Measurements from ENCODE around the gene ATAD3B. TPM values are rescaled to one million over a fixed set of nuclear protein-coding genes. Genes with fewer than 3 reads are reported as not detected.
"Not testable (repeated sequence)": the region's sequence is repeated elsewhere in the genome, so short reads cannot be mapped to it uniquely, and the experiment has no call there.

Gene ATAD3B
- total RNA-seq, 1 donor from 2014 or later, result 16.0 TPM

DNA sequence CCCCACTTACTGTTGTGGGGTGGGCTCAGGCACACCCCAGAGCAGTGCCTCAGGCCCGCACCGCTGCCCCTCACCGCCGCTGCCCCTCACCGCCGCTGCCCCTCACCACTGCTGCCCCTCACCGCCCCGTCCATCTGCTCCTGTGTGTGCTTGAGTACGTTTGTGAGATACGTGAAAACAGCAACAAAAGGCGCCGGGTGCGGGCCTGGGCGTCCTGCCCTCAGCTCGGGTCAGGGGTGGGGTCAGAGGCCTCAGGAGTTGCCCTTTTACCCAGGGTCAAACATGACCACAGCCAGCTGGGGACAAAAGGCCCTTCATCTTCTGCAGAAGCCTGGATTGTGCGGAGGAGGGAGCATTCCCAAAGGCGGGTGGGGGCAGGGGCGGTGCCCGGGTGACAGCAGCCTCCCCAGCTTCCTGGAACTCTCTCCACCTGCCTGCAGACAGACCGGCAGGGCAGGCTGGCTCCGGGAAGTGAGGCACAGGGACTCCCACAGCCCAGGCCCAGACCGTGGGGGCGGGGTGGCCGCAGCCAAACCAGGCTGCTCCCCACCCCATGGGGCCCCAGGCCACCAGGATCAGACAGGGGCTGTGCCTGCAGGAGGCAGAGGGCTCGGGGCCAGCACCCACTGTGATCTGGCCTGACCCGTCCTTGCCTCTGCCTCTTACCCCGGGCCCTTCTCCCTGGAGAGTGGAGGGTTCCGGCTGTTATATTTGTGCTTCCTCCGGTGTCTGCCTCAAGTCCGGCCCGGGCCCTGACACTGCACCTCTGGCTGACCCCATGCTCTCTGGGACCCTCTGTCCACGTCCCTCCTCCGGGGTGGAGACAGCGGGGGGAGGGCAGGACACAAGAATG, 38.4 kb upstream of the ATAD3B start:
- DNase-seq (ENCODE audit: low spot score), result peak; percentile 96

DNA sequence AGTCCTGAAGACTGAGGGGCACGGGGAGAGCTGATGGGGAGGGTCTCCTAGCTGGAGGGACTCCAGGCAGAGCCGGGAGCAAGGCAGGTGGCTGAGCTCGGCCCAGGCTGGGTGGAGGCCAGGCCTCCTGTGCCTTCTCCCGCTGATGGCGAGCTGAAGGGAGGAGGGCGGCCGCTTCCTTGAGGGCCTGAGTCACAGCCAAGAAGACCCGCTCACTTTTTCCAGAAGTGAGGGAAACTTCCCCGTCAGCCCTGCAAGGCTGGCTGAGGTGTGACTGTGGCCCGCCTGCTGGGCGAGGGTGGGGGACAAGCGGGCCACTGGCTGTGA, 37.8 kb upstream of the ATAD3B start:
- ATAC-seq (no peak), DNase-seq (ENCODE audit: low spot score) (no peak)

More for the DNA sequence above, 38.4 kb upstream of the ATAD3B start:
- peak; percentile 62 for ATAC-seq

DNA sequence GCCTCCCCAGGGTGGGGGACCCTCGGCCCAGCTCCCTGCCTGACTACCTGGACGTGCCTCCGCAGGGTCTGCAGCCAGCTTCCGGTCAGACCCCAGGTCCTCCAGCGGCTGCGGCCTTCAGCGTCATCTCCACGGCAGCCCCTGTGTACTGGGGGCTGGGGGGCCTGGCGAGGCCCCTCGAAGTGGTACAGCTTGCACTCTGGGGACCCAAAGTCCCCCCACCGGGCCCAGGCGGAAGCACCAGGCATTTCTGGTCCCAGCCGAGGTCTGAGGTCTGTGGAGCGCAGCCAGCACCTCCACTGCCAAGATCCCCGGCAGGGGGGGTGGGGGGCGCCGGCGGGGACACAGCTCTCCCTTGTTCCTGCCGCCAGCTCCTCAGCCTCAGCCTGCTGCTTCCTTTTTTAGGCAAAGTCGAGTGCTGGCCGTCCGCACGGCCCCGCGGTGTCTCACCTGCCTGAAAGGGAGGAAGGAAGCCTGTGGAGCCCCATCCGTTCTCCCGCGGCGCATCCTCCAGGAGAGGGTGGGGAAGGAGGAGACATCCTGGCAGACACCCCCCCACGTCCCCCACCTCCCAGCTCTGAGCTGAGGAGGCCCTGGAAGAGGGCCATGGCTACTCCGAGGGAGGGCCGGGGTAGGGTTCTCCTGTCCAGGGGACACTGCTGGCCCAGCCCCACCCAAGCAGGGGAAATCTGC, 37.3 kb upstream of the ATAD3B start:
- ATAC-seq (no peak), DNase-seq (ENCODE audit: low spot score) (peak; percentile 59)

DNA sequence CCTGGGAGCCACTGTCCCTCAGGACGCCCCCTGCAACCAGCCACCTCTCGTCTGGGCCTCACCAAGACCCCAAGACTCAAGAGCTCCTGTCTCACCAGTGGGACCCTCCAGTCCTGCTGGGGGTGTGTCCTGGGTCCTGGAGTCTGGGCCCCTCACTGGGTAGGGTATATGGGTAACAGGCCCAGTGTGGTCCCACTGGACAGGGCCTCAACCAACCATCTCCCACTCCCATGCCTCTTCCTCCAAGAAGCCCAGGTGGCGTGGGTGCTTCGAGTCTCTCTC, 36.8 kb upstream of the ATAD3B start:
- ATAC-seq, result no peak
- DNase-seq (ENCODE audit: low spot score), result no peak

DNA sequence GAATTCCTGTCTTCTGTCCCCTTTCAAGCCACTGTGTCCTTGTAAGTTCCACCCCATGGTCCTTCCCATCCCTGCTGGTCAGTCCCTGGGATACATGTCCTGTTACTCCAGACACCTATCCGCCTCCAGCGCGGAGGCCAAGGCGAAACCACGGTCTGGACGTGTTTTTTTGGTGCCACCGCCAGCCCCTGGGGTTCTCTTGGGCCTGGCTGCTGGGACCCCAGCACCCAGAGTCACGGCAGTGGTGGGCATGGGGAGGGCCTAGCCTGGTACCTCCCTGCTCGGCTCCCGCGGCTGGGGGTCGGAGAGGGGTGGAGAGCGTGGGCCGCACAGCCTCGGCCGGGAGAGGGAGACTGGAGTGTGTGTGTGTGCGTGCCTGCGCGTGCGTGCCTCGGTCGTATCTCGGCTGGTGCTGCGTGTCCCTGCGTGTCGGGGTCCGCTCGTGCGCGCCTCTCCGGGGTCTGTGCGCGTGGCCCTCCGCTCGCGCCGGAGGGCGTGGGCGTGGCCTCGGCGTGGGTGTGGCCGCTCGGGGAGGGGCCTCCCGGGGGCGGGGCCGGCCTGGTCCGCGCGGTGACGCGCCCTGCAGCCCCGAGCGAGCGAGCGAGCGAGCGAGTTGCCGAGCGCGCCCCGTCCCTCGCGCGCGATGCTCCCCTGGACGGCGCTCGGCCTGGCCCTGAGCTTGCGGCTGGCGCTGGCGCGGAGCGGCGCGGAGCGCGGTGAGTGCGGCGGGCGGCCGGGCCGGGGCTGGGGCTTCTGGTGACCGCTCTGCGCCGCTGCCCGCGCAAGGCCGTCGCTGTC, 36.3 kb upstream of the ATAD3B start, which contains the start of gene VWA1:
Gene VWA1, plus strand, starts transcription at position 585 of the 798 bp plus-strand sequence. Its CDS starts 59 bp downstream, at position 644.
- peak; percentile 47 for ATAC-seq
- DNase-seq (ENCODE audit: low spot score), result peak; percentile 81

DNA sequence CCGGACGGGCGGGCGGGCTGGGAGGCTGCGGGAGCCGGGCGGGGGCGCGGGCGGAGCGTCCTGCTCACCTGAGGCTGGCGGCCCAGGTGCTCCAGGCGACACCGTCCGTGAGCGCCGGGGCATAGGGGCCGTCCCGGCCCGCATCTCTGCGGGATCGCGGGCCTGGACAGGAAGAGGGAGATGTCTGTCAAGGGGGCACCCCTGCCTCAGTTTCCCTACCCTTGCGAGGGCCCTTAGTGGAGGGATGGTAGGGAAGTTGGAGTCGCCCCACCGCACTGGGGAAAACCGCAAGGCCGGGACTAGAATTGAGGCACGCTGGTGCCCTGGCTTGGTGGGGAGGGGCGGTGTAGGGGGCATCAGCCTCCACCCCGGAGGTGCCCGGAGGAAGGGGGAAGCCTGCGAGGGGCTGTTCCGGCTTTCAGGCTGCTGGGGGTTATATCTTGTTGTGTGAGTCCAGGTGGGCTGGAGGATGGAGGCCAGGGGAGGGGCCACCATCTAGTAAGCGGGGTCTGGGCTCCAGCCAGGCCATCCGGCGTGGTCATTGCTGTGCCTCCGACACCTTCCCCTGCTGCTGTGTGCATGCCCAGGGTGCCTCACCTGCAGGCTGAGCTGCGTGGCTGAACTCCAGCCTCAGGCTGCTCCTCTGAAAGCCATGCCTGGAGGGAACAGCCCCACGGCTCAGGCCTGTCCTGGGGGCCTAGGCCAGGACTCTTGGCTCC, 35.5 kb upstream of the ATAD3B start:
- no peak for ATAC-seq

DNA sequence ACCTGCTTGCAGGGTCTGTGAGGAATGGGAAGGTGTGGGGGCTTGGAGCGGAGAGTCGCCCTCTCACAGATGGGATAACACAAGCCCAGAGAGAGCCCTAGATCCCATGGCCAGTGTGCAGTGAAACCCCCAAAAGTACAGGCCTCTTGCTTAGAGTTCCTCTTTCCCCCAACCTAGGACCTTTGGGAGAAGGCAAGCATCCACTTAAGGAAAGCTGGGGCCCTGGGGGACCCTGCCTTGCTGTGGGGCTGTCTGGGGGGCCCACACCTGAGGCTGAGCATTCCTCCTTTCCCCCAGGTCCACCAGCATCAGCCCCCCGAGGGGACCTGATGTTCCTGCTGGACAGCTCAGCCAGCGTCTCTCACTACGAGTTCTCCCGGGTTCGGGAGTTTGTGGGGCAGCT, 34.9 kb upstream of the ATAD3B start:
- no peak for ATAC-seq
- DNase-seq (ENCODE audit: low spot score), result no peak

More for the DNA sequence above, 35.5 kb upstream of the ATAD3B start:
- no peak for DNase-seq (ENCODE audit: low spot score)

DNA sequence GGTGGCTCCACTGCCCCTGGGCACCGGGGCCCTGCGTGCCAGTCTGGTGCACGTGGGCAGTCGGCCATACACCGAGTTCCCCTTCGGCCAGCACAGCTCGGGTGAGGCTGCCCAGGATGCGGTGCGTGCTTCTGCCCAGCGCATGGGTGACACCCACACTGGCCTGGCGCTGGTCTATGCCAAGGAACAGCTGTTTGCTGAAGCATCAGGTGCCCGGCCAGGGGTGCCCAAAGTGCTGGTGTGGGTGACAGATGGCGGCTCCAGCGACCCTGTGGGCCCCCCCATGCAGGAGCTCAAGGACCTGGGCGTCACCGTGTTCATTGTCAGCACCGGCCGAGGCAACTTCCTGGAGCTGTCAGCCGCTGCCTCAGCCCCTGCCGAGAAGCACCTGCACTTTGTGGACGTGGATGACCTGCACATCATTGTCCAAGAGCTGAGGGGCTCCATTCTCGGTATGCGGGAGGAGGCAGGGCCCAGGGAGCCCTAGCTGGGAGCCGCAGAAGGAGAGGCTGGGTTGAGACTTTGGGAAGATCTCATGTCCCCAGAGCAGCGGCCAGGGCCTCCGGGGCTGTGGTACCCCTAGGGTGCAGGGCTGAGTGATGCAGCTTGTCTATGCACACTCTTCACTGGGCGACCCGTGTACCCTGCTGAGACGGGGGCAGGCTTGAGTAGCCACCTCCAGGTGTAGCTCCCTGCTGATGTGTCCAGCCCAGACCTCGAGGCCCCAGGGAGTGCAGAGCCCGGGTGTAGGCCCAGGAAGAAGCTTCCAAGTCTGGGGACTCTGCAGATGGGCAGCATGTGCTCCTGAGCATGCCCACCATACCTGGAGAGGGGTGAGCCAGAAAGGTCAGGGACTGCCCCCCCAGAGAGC, 34.3 kb upstream of the ATAD3B start:
- peak; percentile 39 for ATAC-seq
- peak; percentile 83 for DNase-seq (ENCODE audit: low spot score)

DNA sequence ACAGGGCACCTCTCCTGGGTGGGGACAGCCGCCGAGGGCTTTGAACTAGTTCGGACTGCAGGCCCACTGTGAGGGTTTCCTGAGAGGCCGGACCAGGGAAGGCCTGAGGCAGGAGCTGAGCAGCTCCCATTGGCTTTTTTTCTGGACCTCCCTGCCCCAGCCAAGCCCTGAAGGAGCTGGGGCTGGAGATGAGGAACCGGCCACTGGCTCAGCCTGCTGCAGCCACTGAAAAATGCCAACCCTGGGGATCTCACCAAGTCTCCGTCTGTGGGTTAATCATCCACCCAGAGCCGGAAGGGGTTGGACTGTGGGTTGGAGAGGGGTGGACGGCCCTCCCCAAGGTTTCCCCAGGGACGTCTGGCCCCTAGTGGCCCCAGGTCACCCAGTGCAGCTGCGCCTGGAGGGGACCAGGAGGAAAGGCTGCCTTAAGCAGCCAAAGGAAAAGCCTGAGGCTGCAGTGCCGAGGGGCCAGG, 33.6 kb upstream of the ATAD3B start:
- peak; percentile 62 for ATAC-seq
- DNase-seq (ENCODE audit: low spot score), result peak; percentile 89

DNA sequence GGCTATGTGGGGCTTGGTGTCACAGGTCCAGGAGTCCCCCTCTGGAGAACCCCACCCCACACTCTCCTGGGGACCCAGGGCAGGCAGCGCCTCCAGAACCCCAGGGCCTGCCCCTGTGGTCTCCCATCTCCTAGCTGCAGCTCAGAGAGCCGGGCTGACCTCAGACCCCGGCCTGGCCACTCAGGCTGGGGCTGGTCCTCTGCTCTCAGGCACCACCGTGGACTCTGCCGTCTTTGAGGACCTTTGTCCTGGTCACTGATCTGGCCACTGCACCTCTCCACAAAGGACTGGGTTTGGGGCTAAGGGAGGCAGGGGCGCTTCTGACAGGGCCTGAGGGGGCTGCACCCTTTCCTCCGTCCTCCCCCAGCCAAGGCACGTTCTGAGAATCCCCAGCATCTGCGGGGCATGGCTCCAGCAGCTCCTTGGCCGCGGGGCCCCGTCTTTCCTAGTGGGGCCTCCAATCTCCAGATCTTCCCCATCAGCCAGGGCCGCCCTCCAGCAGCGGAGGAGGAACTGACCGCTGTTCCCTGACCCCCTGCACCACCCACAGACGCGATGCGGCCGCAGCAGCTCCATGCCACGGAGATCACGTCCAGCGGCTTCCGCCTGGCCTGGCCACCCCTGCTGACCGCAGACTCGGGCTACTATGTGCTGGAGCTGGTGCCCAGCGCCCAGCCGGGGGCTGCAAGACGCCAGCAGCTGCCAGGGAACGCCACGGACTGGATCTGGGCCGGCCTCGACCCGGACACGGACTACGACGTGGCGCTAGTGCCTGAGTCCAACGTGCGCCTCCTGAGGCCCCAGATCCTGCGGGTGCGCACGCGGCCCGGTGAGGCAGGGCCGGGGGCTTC, 32.8 kb upstream of the ATAD3B start:
- DNase-seq (ENCODE audit: low spot score), result peak; percentile 68
- ATAC-seq, result peak; percentile 29

DNA sequence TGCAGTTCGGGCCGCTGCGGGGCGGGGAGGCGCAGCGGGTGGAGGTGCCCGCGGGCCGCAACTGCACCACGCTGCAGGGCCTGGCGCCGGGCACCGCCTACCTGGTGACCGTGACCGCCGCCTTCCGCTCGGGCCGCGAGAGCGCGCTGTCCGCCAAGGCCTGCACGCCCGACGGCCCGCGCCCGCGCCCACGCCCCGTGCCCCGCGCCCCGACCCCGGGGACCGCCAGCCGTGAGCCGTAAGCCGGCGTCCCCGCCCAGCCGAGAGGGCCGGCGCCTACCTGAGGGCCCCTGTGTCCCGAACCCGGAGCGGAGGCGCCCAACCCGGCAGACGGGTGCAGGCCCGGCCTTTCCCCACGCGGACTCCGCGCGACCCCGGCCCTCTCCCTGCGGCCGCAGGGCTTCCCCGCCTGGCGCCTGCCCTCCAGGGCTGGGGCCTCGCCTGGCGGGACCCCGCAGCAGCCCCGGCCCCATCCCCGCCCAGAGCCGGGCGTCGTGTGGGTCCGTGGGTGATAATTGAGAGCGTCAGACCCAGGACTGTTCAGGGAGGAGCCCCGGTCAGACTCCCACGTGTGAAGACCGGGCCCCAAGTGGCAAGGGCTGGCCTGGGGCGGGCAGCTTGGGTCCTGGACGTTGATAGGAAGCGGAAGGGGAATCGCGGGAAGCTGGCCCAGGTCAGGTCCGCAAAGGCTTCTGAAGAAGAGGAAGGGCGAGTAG, 31.9 kb upstream of the ATAD3B start:
- no peak for DNase-seq (ENCODE audit: low spot score)

DNA sequence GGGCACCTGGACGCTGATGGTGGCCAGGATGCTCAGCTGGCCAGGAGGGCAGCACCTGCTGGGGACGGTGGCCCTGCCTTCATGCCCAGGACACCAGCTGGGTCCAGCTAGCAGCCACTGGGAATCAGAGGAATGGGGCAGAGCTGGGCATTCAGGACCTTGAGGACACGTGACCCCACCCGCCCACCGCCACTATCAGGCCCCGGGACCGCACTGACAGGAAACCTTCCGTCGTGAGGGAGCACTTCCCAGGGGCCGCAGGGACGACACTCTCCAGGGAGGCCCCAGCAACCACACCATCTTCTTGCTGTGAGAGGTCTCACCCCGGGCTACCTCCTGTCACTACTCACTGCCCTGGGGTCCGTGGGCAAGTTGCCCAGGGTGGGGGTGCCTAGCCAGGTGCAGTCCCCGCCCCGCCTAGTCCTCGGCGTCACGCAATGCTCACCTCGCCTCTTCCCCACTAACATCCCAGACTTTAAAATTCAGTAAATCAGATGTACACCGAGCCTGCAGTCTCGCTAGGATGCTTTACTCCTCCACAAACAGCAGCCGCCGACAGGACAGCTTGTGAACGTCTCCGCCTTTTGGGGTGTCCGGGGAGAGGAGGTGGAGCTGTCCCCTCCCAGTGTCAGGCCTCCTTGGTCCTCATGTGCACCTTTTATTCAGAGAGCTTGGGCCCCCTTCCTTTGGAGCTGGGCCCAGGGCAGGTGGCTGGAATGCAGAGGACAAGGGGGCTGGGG, 31.1 kb upstream of the ATAD3B start:
- DNase-seq (ENCODE audit: low spot score) (no peak), ATAC-seq (no peak)

More for the DNA sequence above, 31.9 kb upstream of the ATAD3B start:
- ATAC-seq, result no peak

DNA sequence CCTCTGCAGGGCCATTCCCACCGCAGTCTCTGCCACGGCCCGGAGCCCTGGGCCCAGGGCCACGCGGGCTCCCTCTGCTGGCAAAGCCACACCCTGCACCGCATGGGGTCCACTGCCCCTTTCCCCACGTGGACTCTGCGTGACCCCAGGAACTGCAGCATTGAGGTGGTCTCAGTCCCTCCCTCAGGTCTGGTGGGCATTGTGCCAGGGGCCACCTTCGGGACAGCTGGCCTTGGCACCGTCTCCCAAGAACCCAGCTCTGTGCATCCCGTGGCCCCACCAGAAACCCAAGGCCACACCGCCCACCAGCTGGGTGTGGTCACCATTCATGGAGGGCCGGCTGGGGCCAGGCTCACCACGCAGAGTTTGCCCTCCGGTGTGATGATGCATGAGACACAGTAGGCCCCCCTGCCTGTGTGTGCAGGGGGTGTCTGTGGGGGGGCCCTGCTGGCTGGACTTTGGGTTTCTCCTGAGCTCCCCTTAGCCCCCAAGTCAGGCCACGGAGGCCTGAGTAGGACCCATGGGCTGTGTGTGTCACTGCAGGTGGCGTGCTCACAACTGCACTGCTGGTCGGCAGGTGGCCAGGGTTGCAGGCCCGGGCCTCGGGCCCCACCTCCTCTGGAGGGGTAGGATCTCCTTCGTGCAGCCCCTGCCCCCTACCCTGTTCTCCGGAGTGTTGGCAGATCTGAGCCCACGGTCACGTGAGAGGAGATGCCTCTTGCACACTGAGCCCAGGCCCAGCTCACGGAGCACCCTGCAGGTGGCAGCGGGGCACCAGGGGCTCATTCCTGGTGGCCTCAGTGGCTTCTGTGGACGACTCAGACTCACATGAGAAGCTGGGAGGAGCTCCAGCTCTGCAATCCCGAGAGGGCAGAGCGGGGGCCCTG, 30.3 kb upstream of the ATAD3B start:
- ATAC-seq, result peak; percentile 54
- peak; percentile 60 for DNase-seq (ENCODE audit: low spot score)

DNA sequence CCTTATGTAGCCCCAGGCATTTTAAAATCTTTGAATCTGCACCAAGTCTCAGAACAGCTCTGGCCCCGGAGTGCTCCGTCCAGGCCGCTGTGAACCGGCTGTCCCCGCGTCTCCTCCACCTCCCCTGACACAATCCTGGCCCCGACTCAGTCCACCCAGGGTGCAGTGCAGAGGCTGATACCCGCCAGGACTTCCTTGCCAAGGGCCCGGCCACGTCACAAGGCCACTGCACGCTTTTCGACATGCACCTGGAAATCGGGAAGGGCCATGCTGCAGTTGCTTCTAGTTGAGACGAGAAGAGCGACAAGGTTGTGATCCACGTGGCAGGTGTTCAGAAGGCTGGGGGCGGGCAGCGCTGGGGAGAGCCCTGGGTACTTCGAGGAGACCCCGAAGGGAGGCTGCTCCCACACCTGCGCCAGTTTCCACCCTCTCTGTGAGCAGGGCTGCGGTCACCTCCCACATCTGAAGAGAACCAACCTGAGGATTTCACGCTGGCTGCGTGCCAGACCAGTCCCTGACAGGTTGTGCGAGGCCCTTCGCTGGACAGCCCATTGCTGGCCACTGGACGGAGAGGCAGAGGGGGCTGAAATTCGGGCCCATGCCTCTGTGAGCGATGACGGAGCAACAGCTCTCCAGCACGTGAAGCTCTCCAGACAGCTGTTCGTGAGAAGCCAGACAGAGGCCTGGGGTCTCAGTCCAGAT, 29.3 kb upstream of the ATAD3B start:
- ATAC-seq, result peak; percentile 22
- peak; percentile 63 for DNase-seq (ENCODE audit: low spot score)

DNA sequence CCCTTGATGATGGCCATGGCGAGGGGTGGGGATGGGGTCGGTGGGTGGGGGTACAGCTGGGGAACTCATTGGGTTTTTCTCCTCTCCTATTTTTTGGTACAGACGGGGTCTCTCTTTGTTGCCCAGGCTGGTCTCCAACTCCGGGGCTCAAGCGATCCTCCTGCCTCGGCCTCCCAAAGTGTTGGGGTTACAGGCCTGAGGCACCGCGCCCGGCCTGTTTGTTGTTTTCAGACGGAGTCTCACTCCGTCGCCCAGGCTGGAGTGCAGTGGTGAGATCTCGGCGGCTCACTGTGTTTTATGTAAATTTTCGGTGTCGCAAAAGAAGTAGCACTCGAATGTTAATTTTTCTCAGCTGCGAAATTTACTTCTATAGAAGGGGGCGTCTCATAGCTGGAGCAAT, 24.9 kb upstream of the ATAD3B start:
- ATAC-seq; DNase-seq (ENCODE audit: low spot score): not testable (repeated sequence)

Data from left lobe of liver (tissue), 2 donors.